IPS-NIHi7 (cell line): ENCODE results near the gene VWC2L.

Source experiments
- DNase-seq: peaks from one replicate; pipeline ENCODE4 v3.0.0; 2012; ENCODE audit warnings: mixed read lengths; ENCODE audit errors: extremely low spot score

Gene VWC2L

GRCh38 chr2:214536625-214537024 lies 125.8 kb downstream of the VWC2L start:
- DNase-seq = no peak

GRCh38 chr2:214537929-214538328 lies 127.1 kb downstream of the VWC2L start:
- DNase-seq = no peak

DNA sequence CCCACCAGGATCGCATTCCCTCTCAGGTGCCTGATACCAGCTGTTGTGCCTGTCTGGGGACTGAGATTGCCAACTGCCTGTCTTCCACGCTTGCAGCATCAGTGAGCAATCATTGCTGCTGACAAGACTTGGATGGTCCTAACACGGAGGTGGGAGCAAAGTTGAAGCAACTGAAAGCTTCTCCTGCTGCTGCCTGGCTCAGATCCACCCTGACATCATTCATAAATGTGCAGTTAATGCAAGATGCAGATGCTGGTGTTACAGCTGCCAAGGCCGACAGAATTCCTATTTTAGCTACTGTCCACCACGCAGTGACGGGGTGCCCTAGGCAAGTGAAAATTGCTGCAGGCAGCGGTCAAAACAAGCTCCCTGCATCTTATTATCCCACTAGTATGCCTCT lies 131.4 kb downstream of the VWC2L start:
- no peak for DNase-seq

- no peak for DNase-seq
Observed at GRCh38 chr2:214542866-214543265, 132.0 kb downstream of the VWC2L start.

GRCh38 chr2:214543386-214543955 lies 132.6 kb downstream of the VWC2L start:
- DNase-seq = no peak

DNA sequence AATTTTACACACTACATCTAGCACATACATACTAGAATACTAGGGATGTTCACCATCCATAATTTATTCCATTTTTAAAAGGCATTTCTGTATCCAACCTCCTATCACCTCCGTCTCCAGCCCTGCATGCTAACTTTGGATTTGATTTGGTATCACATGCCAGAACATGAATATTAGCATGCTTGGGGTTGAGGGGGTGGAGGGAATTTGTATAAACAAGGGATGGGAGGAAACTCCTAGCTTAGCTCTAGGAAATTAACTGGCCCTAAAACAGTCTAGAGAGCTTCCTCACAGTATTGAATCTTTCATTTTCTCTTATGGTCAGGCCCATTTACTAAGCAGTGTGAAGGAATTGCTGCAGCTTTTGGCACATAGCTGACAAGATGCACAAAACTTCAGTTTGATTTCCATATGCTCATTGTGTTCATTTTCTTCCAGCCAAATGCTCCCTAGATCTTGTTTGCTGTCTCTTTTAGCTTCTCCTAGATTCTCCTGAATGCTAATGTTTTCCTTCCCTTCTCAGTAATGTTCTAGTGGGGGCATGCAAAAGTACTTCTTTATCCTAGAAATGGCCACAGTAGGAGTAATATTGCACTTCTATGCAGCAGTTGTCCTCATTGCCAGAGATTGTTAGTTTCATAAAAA lies 135.2 kb downstream of the VWC2L start:
- DNase-seq = no peak

DNA sequence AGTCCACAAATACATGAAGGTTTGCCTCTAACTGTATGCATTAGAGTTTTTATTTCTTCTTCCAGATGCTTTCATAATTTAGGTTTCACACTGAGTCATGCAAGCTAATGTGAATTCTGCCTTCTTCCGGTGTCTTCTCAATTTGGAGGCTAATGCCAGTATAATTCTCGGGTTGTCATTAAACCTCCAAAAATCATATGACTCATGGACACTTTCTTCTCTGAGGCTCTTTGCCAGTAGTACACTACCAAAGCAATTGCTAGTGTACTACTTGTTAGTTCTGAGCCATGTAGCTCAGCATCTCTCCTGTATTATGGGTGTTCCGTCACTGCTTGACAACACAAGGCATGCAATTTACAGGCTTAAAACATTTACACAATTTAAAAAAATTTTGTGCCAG lies 137.1 kb downstream of the VWC2L start:
- DNase-seq = no peak

- no peak for DNase-seq
Observed at GRCh38 chr2:214549946-214550345, 139.1 kb downstream of the VWC2L start.

- DNase-seq = no peak
Observed at GRCh38 chr2:214550786-214551185, 139.9 kb downstream of the VWC2L start.

DNA sequence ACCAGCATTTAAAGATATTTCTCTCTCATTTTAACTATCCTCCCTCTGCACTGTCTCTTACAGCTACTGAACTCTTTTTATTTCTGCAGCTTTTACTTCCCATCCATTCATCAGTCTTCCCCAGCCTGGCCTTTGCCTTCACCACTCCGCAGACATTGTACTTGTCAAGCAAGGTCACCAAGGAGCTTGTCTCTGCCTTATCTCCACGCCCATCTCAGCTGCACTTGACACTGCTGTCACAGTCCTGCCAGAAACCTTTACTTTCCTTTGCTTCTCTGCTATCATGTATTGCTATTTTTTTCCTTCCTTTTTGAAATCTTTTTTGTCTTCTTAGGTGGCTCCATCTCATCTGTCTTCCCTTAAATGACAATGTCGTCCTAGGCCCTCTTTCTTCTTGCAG lies 147.0 kb downstream of the VWC2L start:
- no peak for DNase-seq

GRCh38 chr2:214558341-214558740 lies 147.5 kb downstream of the VWC2L start:
- DNase-seq = no peak

DNA sequence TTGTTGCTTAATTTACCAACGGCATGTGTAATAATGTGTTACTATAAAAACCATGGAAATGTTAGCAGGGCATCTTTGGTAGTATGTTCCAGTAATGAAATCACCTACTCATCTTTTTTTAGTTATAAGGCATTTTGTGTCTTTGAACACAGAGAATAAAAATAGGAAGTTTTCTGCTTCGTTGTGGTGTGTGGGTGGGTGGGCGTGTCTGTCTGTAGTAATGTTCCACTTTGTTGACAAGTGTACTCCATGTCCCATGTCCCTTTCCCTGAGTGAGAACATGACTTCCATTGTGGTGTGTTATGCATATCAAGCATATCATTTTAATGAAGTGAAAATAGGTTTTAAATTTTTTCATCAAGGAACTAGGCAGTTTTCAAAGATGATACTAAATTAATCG lies 149.3 kb downstream of the VWC2L start:
- DNase-seq = no peak

GRCh38 chr2:214560618-214561190 lies 149.8 kb downstream of the VWC2L start:
- no peak for DNase-seq

- no peak for DNase-seq
Observed at GRCh38 chr2:214565246-214565645, 154.4 kb downstream of the VWC2L start.

GRCh38 chr2:214566457-214566856 lies 155.6 kb downstream of the VWC2L start:
- no peak for DNase-seq

- no peak for DNase-seq
Observed at GRCh38 chr2:214569419-214570035, 158.7 kb downstream of the VWC2L start.

- DNase-seq = no peak
Observed at GRCh38 chr2:214574084-214574781, 163.4 kb downstream of the VWC2L start.

GRCh38 chr2:214575030-214575429 lies 164.2 kb downstream of the VWC2L start:
- DNase-seq = no peak

DNA sequence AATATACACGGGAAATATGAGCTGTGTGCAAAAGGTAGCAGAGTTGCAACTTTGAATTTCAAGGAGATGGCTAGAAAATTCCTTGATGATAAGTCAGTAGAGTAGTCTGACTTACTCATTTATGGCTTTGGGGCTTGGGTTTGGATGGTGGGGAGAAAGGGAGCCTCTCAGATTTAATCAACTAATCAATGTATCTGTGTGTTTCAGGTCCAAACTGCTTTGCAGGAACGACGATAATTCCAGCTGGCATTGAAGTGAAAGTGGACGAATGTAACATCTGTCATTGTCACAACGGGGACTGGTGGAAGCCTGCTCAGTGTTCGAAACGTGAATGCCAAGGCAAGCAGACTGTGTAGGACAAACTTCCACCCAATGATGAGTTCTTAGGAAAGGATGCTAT lies 164.6 kb downstream of the VWC2L start:
- no peak for DNase-seq

GRCh38 chr2:214577769-214578168 lies 166.9 kb downstream of the VWC2L start:
- DNase-seq = no peak

- no peak for DNase-seq
Observed at GRCh38 chr2:214578442-214578841, 167.6 kb downstream of the VWC2L start.

- DNase-seq = no peak
Observed at GRCh38 chr2:214579035-214579434, 168.2 kb downstream of the VWC2L start.

DNA sequence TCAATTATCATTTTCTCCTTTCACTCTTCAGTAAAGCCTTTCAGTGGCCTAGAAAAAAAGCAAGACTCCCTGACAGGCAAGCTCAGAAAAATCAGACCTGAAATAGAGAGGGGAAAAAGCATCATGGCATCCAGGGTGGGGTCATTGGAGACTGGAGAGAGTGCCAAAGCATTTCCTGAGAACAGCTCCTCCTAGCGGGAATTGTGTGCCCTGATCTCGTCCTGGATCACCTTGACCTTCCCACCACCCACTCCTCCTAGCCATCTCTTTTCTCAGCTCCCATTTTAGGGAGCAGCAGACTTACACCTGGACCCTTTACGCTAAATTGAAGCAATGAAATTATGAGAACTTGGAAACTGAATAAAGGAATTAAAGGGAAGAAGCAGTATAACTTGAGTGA lies 176.6 kb downstream of the VWC2L start:
- DNase-seq = peak; percentile 63
